Kidney (tissue), 14 donors: ENCODE measurements around the gene CIT. TPM values are rescaled to one million over a fixed set of nuclear protein-coding genes. Genes with fewer than 3 reads are reported as not detected.

Source experiments
- DNase-seq, 5 donors: peaks; one replicate each; pipeline ENCODE4 v3.0.0-alpha.2; 2013 to 2020
- FAIRE-seq: peaks from 2 replicates; lab custom pipeline; 2012; peaks lifted over from hg19 to GRCh38; lab: Jason Lieb, UNC
- H3K27ac ChIP-seq, 2 donors: one replicate each; pipeline ENCODE4 v1.7.0; 2013; ENCODE audit warnings: low read depth in 2 of 2, low read length in 2 of 2, inconsistent platforms in 1 of 2
- H3K27me3 ChIP-seq: one replicate; pipeline ENCODE4 v1.7.1; 2013; ENCODE audit warnings: low read length, inconsistent platforms; ENCODE audit not compliant: control insufficient read depth, insufficient read depth
- H3K36me3 ChIP-seq, 3 donors: one replicate each; pipeline versions ENCODE4 v1.7.0 to v1.7.1; 2013; ENCODE audit warnings: low read length in 3 of 3, control low read depth in 1 of 3, inconsistent platforms in 1 of 3; ENCODE audit not compliant: insufficient read depth in 3 of 3, control insufficient read depth in 2 of 3
- H3K4me1 ChIP-seq, 3 donors: one replicate each; pipeline versions ENCODE4 v1.7.0 to v1.7.1; 2013; ENCODE audit warnings: low read length in 3 of 3, inconsistent platforms in 1 of 3, low read depth in 1 of 3; ENCODE audit not compliant: control insufficient read depth in 2 of 3, insufficient read depth in 2 of 3
- H3K4me3 ChIP-seq, 3 donors: one replicate each; pipeline versions ENCODE4 v1.7.0 to v1.8.1; 2013; ENCODE audit warnings: low read length in 3 of 3, control low read depth in 1 of 3, inconsistent platforms in 1 of 3
- H3K9ac ChIP-seq, 3 donors: one replicate each; pipeline versions ENCODE4 v1.7.0 to v1.7.1; 2013; ENCODE audit warnings: low read length in 3 of 3, control low read depth in 1 of 3, inconsistent platforms in 1 of 3
- H3K9me3 ChIP-seq, 3 donors: one replicate each; pipeline versions ENCODE4 v1.7.0 to v1.7.1; 2013; ENCODE audit warnings: low read length in 3 of 3, control low read depth in 1 of 3, inconsistent platforms in 1 of 3; ENCODE audit not compliant: control insufficient read depth in 2 of 3, insufficient read depth in 1 of 3
- intact Hi-C: fragments of 100-400 bp; cut with DNase I; formaldehyde crosslinking; loops from one replicate; pipeline ENCODE4 v1.11.1; 2022
- polyA plus RNA-seq: library from polyadenylated mRNA; stranded (reverse); fragments of 350-450 nt; fragmentation: Illumina TruSeq; extraction: RNeasy Lipid Tissue Mini Kit (QIAGEN cat#74804); gene quantifications from one replicate; pipeline ENCODE4 v1.2.3, GENCODE V29; 2014; ENCODE audit warnings: low read depth, low replicate concordance; ENCODE audit not compliant: insufficient read depth
- total RNA-seq: library from RNA; stranded (reverse); fragmentation: NEBNext Ultra II Directional; extraction: Animal tissue kit (Norgen Biotek cat#: 25700); gene quantifications from one replicate; pipeline ENCODE4 v1.2.1, GENCODE V29; 2021
- TF ChIP-seq, protein P1 (sequence below): IDR thresholded peaks from 3 replicates; pipeline ENCODE4 v1.5.1; 2012; ENCODE audit warnings: mild to moderate bottlenecking, moderate library complexity, borderline replicate concordance; ENCODE audit not compliant: insufficient read depth; ENCODE audit errors: extremely low read depth
- donor health status: control.
- donor health status: control.
- donor health status: control.
- donor health status: control.
- donor health status: control.
- donor health status: DM: yes; HTN: yes; CAD: no.
- donor health status: Normal renal cell carcinoma (clear cell type).

The CIT gene
- total and polyA plus RNA-seq, 2 donors from 2014 or later: 3.0 to 81.6 TPM

DNA sequence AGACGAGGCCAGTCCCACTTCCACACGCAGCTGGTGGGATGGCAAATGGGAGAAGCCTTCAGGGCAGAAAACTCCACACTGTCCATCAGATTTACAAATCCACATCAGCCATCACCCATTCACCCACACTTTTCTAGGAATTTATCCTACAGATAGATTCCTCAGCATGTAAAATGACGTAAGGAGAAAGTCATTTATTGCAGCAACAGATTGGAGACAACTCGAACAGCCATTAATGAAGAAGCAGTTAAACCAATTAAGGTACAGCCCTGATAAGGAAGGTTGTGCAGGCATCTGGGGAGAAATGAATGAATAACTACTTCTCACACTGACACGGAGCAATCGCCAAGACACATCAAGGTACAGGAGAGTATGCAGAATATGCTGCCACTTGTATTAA, 183.0 kb downstream of the CIT start:
- Histone ChIP-seq H3K27ac (peak overlapping the region; percentile 47 to 85), H3K27me3 (no peaks in the 10 kb centered on the region), H3K4me1 (peaks cover 3 to 59% (median 26%) of the 10 kb centered on the region in 3 donors), H3K36me3 (no peaks in the 10 kb centered on the region), H3K4me3 (no peak overlapping the region), H3K9ac (no peak overlapping the region), H3K9me3 (no peaks in the 10 kb centered on the region)
- TF ChIP-seq, protein P1, sequence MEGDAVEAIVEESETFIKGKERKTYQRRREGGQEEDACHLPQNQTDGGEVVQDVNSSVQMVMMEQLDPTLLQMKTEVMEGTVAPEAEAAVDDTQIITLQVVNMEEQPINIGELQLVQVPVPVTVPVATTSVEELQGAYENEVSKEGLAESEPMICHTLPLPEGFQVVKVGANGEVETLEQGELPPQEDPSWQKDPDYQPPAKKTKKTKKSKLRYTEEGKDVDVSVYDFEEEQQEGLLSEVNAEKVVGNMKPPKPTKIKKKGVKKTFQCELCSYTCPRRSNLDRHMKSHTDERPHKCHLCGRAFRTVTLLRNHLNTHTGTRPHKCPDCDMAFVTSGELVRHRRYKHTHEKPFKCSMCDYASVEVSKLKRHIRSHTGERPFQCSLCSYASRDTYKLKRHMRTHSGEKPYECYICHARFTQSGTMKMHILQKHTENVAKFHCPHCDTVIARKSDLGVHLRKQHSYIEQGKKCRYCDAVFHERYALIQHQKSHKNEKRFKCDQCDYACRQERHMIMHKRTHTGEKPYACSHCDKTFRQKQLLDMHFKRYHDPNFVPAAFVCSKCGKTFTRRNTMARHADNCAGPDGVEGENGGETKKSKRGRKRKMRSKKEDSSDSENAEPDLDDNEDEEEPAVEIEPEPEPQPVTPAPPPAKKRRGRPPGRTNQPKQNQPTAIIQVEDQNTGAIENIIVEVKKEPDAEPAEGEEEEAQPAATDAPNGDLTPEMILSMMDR: no peak
- no peak for DNase-seq
- no peak for FAIRE-seq
- intact Hi-C loops: no loop called here

DNA sequence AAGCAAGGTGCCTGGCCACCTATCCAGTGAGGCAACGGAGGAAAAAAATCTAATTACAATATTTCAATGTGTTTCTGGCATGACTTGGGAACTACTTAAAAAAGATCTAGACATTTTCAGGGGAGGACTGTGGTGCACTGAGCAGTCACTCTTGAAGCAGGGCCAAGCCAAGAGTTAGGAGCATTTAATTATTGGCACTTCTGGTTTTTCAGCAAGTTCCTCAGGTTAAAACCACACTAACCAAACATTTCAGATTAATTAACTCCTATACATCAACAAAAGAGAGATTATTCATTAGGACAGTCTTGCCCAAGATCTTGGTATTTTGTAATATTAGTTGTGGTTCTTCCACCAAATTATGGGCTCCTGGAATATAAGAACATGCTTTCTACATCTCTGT, 183.6 kb downstream of the CIT start:
- no peak for FAIRE-seq
- no peaks in the 10 kb centered on the region for H3K9me3 ChIP-seq
- no peaks in the 10 kb centered on the region for H3K36me3 ChIP-seq
- intact Hi-C loops: no loop called here
- peaks cover 3 to 54% (median 26%) of the 10 kb centered on the region in 3 donors for H3K4me1 ChIP-seq
- TF ChIP-seq, protein P1: no peak
- no peak for DNase-seq
- peak overlapping the region in 1 of 3 donors; percentile 32 for H3K9ac ChIP-seq
- H3K27ac ChIP-seq: peak overlapping the region; percentile 47 to 85
- peak overlapping the region in 1 of 3 donors; percentile 9 for H3K4me3 ChIP-seq
- H3K27me3 ChIP-seq: no peaks in the 10 kb centered on the region

DNA sequence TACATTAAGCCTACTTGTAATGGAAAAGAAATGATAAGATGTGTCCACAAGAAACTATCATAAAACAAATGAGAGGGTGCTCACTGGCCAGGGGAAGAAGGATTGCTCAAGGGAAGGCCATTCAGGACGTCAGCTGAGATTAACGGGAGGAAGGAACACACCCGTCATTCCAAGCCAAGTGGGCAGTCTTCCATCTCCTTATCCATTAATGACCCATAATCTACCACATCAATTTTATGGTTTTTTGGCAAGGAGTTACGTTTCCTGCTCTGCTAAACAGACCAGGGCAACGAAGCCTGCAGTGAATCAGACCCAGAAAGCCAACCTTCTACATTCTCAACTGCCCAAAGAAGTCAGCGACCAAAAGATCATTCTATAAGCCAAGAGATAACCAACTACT, 184.1 kb downstream of the CIT start:
- FAIRE-seq: no peak
- peak overlapping the region; percentile 47 to 85 for H3K27ac ChIP-seq
- peak in 2 of 5 donors; percentile 30 to 63 for DNase-seq
- H3K4me3 ChIP-seq: no peak overlapping the region
- H3K9ac ChIP-seq: peak overlapping the region in 1 of 3 donors; percentile 32
- H3K4me1 ChIP-seq: peaks cover 3 to 58% (median 31%) of the 10 kb centered on the region in 3 donors
- no peaks in the 10 kb centered on the region for H3K36me3 ChIP-seq
- TF ChIP-seq, protein P1: no peak
- intact Hi-C loops: no loop called here
- H3K9me3 ChIP-seq: no peaks in the 10 kb centered on the region
- no peaks in the 10 kb centered on the region for H3K27me3 ChIP-seq

DNA sequence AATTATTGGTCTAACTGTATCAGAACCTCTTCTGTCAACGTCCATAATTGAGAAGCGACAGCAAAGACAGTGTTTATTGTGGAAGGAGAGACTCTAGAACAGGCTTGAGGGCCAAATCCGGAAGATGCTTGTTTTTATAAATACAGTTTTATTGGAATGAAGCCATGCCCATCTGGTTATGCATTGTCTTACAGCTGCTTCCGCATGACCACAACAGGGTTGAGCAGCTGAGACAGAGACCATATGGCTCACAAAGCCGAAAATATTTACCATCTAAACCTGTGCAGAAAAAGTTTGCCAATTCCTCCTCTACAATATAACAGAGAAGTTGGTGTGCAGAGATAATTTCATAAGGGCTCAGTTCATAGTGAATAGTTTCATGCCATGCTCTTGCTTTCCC, 184.7 kb downstream of the CIT start:
- DNase-seq (no peak), FAIRE-seq (no peak)
- H3K9ac ChIP-seq: no peak overlapping the region

More for the DNA sequence above, 184.7 kb downstream of the CIT start:
- Histone ChIP-seq H3K27me3 (no peaks in the 10 kb centered on the region), H3K27ac (peak overlapping the region; percentile 47 to 85), H3K4me1 (peaks cover 3 to 62% (median 35%) of the 10 kb centered on the region in 3 donors), H3K9me3 (no peaks in the 10 kb centered on the region), H3K36me3 (no peaks in the 10 kb centered on the region), H3K4me3 (no peak overlapping the region)
- intact Hi-C loops: no loop called here
- TF ChIP-seq, protein P1: no peak
